Measurements from ENCODE around the gene TMEM270. TPM values are rescaled to one million over a fixed set of nuclear protein-coding genes. Genes with fewer than 3 reads are reported as not detected.

TMEM270 gene
- total and polyA plus RNA-seq, 2 experiments from 2014 or later, result not detected

DNA sequence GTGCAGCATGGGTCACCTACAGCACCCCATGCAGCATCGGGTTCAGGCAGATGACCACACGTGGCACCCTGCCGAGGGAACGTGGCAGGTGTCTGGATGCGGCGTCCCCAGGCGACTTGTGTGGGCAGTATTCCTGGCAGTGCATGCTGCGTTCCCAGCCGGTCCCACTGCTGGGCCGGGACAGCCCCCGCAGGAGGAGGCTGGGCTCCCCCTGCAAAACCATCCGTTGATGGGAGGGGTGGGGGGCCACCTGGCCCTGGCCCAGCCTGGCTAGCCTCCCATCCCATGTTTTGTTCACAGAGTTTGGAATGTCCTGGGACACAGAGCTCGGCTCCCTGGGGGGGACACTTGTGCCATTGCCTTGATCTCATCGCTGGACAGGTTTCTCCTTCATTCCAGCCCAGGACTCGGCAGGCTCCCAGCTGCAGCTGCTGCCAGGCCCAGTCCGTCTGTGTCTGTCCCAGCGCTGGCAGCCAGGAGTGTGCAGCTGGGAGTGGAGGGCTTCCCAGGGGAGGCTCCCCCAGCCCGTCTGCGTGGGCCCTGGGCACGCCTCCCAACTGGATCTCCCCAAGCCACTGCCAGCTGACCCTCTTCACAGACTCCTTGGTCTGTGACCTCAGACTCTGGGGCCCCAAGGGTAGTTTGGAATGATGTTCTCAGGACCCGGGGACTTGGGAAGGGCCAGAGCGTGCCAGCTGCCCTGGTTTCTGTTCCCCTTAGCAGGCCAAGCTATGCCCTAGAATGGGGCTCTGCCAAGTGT lies 32.6 kb downstream of the TMEM270 start:
- H3K4me1 ChIP-seq (ENCODE audit: low read depth), result no peaks in the 10 kb centered on the region
- H3K27ac ChIP-seq, result no peak overlapping the region
- no peaks in the 10 kb centered on the region for H3K9me3 ChIP-seq (ENCODE audit: low read depth)
- TF ChIP-seq, protein P1, sequence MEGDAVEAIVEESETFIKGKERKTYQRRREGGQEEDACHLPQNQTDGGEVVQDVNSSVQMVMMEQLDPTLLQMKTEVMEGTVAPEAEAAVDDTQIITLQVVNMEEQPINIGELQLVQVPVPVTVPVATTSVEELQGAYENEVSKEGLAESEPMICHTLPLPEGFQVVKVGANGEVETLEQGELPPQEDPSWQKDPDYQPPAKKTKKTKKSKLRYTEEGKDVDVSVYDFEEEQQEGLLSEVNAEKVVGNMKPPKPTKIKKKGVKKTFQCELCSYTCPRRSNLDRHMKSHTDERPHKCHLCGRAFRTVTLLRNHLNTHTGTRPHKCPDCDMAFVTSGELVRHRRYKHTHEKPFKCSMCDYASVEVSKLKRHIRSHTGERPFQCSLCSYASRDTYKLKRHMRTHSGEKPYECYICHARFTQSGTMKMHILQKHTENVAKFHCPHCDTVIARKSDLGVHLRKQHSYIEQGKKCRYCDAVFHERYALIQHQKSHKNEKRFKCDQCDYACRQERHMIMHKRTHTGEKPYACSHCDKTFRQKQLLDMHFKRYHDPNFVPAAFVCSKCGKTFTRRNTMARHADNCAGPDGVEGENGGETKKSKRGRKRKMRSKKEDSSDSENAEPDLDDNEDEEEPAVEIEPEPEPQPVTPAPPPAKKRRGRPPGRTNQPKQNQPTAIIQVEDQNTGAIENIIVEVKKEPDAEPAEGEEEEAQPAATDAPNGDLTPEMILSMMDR (IDR thresholded peaks at IDR 0.05; ENCODE audit: low read depth, low read length), result no peak
- H3K27me3 ChIP-seq, result no peaks in the 10 kb centered on the region
- no peaks in the 10 kb centered on the region for H3K36me3 ChIP-seq
- no peak overlapping the region for H3K4me3 ChIP-seq
- DNase-seq (ENCODE audit: low read depth in 1 of 2, low spot score in 1 of 2), result no peak

DNA sequence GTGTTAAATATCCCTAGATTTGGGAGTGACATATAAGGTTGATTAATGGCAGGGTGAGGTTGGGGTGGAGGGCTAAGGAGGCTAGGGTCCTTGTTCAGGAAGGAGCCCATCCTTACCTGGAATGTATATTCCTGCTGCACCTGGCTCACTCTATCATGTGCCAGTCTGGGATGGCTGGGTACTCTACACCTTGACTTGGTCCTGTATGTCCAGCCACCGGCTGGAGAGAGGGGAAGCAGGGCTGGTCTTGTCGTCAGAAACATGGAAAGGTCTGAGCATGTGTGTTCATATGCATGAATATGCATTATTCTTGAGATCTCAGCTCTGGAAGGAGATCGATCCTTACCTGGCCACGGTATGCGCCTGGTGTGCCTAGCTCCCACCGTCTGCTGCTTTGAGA lies 33.2 kb downstream of the TMEM270 start:
- Histone ChIP-seq H3K9me3 (ENCODE audit: low read depth) (no peaks in the 10 kb centered on the region), H3K36me3 (no peaks in the 10 kb centered on the region), H3K27ac (no peak overlapping the region), H3K4me1 (ENCODE audit: low read depth) (no peaks in the 10 kb centered on the region), H3K27me3 (no peaks in the 10 kb centered on the region), H3K4me3 (no peak overlapping the region)
- TF ChIP-seq, protein P1 (IDR thresholded peaks at IDR 0.05; ENCODE audit: low read depth, low read length), result no peak
- no peak for DNase-seq (ENCODE audit: low read depth in 1 of 2, low spot score in 1 of 2)

DNA sequence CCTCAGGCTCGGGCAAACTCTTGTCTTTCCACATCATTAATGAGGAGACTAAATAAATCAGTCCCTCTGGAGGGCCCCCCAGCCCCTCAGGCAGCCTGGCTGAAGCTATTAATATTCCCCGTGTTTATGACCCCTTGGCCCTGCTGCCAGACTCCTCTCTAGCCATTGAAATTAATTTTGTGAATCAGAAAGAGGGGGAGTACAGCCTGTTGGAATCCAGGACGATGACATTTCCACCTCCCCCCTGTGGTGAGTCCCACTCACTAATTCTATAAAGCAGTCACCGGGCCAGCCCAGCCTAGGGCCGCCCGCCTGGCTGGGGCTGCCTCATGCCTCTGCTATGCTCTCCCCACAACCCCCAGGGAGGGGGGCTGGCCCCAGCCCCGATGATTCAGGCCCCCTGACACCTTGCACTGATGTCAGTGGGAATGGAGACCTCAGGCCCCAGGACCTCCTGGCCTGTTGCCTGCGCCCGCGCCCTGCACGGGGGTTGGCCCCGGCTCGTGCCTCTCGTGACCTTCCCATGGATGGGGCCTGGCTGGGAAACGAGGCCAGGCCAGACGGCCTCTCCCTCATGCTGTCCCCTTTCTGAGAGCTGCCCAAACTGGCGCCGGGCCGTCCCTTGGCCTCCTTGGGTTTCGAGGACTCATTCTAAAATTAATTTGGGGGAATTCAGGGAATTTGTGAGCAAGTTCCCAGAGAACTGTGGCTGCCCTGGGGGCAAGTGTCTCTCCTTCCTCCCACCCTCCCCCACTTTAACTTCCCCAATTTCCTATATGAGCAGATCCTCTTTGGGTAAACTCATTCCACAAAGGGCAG lies 34.0 kb downstream of the TMEM270 start:
- no peaks in the 10 kb centered on the region for H3K4me1 ChIP-seq (ENCODE audit: low read depth)
- H3K27ac ChIP-seq, result no peak overlapping the region
- H3K36me3 ChIP-seq, result no peaks in the 10 kb centered on the region
- TF ChIP-seq, protein P1 (IDR thresholded peaks at IDR 0.05; ENCODE audit: low read depth, low read length), result peak; percentile 2
- H3K9me3 ChIP-seq (ENCODE audit: low read depth), result no peaks in the 10 kb centered on the region
- H3K27me3 ChIP-seq, result no peaks in the 10 kb centered on the region
- DNase-seq (ENCODE audit: low read depth in 1 of 2, low spot score in 1 of 2), result peak in 1 of 2 donors; percentile 72
- no peak overlapping the region for H3K4me3 ChIP-seq

DNA sequence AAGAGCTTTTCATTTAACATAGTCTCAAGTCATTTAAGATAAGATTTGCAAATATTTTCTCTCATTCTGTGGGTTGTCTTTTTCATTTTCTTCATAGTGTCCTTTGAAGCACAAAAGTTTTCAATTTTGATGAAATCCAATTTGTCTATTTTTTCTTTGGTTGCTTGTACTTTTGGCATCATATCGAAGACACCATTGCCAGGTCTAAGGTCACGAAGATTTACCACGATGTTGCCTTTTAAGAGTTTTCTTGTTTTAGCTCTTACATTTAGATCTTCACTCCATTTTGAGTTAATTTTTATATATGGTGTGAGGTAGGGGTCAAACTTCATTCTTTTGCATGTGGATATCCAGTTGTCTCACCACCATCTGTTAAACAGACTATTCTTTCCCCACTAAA lies 34.7 kb downstream of the TMEM270 start:
- Histone ChIP-seq H3K27ac (no peak overlapping the region), H3K9me3 (ENCODE audit: low read depth) (no peaks in the 10 kb centered on the region), H3K4me3 (no peak overlapping the region), H3K36me3 (no peaks in the 10 kb centered on the region), H3K4me1 (ENCODE audit: low read depth) (no peaks in the 10 kb centered on the region), H3K27me3 (no peaks in the 10 kb centered on the region)
- TF ChIP-seq, protein P1 (IDR thresholded peaks at IDR 0.05; ENCODE audit: low read depth, low read length), result no peak
- DNase-seq (ENCODE audit: low read depth in 1 of 2, low spot score in 1 of 2), result no peak

DNA sequence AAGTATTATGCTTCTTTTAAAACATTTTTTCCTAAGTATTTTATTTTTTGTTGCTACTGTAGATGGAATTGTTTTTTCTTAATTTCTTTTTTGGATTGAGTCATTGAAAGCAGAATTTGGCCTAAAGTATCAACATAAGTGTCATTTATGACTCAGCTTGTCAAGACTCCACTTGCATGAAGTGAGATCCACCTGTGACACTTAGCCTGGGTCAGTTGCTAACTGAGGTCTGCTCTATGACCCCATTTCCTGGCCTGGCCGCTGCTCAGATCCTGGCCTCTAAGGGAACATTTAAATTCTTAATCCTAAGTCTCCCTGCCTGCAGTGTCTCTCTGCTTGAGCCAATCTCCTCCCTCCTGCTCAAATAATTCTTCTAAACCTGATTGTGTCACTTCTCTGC lies 35.5 kb downstream of the TMEM270 start:
- Histone ChIP-seq H3K4me1 (ENCODE audit: low read depth) (no peaks in the 10 kb centered on the region), H3K4me3 (no peak overlapping the region), H3K36me3 (no peaks in the 10 kb centered on the region), H3K27ac (no peak overlapping the region), H3K9me3 (ENCODE audit: low read depth) (no peaks in the 10 kb centered on the region), H3K27me3 (no peaks in the 10 kb centered on the region)
- TF ChIP-seq, protein P1 (IDR thresholded peaks at IDR 0.05; ENCODE audit: low read depth, low read length), result no peak
- no peak for DNase-seq (ENCODE audit: low read depth in 1 of 2, low spot score in 1 of 2)
